ENCODE data around the gene PLXNC1. TPM values are rescaled to one million over a fixed set of nuclear protein-coding genes. Genes with fewer than 3 reads are reported as not detected.

Gene PLXNC1
- total and polyA plus RNA-seq, 4 donors = 1.7 to 70.0 (median 36.3) TPM

- peaks cover 0 to 2% (median 0%) of the 10 kb centered on the region in 4 donors for H3K36me3 ChIP-seq (ENCODE audit: control insufficient read depth in 4 of 4, insufficient read depth in 4 of 4, low read length in 4 of 4)
- ATAC-seq (ENCODE audit: insufficient read depth, low FRiP score) (no peak), DNase-seq (no peak)
- H3K4me1 ChIP-seq (ENCODE audit: control insufficient read depth in 5 of 5, insufficient read depth in 5 of 5, low read length in 5 of 5) = peaks cover 0 to 5% (median 0%) of the 10 kb centered on the region in 5 donors
- 79 to 93% methylated on average over 14 of the region's 14 CpGs for WGBS, 2 donors
- TF ChIP-seq, protein P1, sequence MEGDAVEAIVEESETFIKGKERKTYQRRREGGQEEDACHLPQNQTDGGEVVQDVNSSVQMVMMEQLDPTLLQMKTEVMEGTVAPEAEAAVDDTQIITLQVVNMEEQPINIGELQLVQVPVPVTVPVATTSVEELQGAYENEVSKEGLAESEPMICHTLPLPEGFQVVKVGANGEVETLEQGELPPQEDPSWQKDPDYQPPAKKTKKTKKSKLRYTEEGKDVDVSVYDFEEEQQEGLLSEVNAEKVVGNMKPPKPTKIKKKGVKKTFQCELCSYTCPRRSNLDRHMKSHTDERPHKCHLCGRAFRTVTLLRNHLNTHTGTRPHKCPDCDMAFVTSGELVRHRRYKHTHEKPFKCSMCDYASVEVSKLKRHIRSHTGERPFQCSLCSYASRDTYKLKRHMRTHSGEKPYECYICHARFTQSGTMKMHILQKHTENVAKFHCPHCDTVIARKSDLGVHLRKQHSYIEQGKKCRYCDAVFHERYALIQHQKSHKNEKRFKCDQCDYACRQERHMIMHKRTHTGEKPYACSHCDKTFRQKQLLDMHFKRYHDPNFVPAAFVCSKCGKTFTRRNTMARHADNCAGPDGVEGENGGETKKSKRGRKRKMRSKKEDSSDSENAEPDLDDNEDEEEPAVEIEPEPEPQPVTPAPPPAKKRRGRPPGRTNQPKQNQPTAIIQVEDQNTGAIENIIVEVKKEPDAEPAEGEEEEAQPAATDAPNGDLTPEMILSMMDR (IDR thresholded peaks at IDR 0.05; ENCODE audit: control extremely low read depth, extremely low read depth) = no peak
- no peaks in the 10 kb centered on the region for H3K9me3 ChIP-seq (ENCODE audit: control insufficient read depth in 4 of 4, insufficient read depth in 3 of 4, low read length in 3 of 4)
- no peak overlapping the region for H3K9ac ChIP-seq (ENCODE audit: insufficient read depth in 1 of 2, low read length in 2 of 2)
- no peak overlapping the region for H3K4me3 ChIP-seq
- H3K27ac ChIP-seq (ENCODE audit: low read depth in 1 of 2, low read length in 1 of 2) = no peak overlapping the region
- peaks cover 0 to 4% (median 2%) of the 10 kb centered on the region in 3 donors for H3K27me3 ChIP-seq (ENCODE audit: control insufficient read depth in 3 of 3, insufficient read depth in 3 of 3, low read length in 2 of 3)
Measured at GRCh38 chr12:94170690-94171594, 22.6 kb downstream of the PLXNC1 start.

- no peak for ATAC-seq (ENCODE audit: insufficient read depth, low FRiP score)
- TF ChIP-seq, protein P1 (IDR thresholded peaks at IDR 0.05; ENCODE audit: control extremely low read depth, extremely low read depth) = no peak
Measured at GRCh38 chr12:94171595-94171930, 23.2 kb downstream of the PLXNC1 start.

DNA sequence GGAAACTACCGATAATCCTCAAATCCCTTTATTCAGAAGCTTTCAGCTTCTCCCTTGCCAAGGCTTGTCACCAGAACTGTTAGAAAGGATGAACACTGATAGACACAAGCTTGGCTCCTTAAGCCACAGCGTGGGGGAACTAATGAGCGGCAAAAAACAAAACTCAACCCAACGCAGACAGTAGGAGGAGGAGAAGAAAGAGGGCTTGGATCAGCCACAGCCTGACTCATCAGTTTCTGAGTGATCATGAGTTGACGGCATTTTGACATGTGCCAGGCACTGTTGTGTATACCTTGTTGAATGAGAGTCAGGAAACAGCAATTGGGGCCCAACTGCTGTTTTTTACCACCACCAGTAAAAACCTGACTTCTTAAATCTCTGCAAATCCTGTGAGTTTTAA lies 23.7 kb downstream of the PLXNC1 start:
- peaks cover 0 to 2% (median 0%) of the 10 kb centered on the region in 4 donors for H3K36me3 ChIP-seq (ENCODE audit: control insufficient read depth in 4 of 4, insufficient read depth in 4 of 4, low read length in 4 of 4)
- ATAC-seq (ENCODE audit: insufficient read depth, low FRiP score) = no peak
- 35 to 79% methylated on average over 5 of the region's 5 CpGs for WGBS, 2 donors
- no peak overlapping the region for H3K4me3 ChIP-seq
- H3K27me3 ChIP-seq (ENCODE audit: control insufficient read depth in 3 of 3, insufficient read depth in 3 of 3, low read length in 2 of 3) = peaks cover 0 to 4% (median 2%) of the 10 kb centered on the region in 3 donors
- peaks cover 0 to 5% (median 0%) of the 10 kb centered on the region in 5 donors for H3K4me1 ChIP-seq (ENCODE audit: control insufficient read depth in 5 of 5, insufficient read depth in 5 of 5, low read length in 5 of 5)
- no peak overlapping the region for H3K27ac ChIP-seq (ENCODE audit: low read depth in 1 of 2, low read length in 1 of 2)
- H3K9ac ChIP-seq (ENCODE audit: insufficient read depth in 1 of 2, low read length in 2 of 2) = no peak overlapping the region
- no peak for DNase-seq
- H3K9me3 ChIP-seq (ENCODE audit: control insufficient read depth in 4 of 4, insufficient read depth in 3 of 4, low read length in 3 of 4) = no peaks in the 10 kb centered on the region
- TF ChIP-seq, protein P1 (IDR thresholded peaks at IDR 0.05; ENCODE audit: control extremely low read depth, extremely low read depth) = no peak

More at GRCh38 chr12:94171595-94171930, 23.2 kb downstream of the PLXNC1 start:
- Histone ChIP-seq H3K36me3 (ENCODE audit: control insufficient read depth in 4 of 4, insufficient read depth in 4 of 4, low read length in 4 of 4) (peaks cover 0 to 2% (median 0%) of the 10 kb centered on the region in 4 donors), H3K4me3 (no peak overlapping the region), H3K9ac (ENCODE audit: insufficient read depth in 1 of 2, low read length in 2 of 2) (no peak overlapping the region), H3K4me1 (ENCODE audit: control insufficient read depth in 5 of 5, insufficient read depth in 5 of 5, low read length in 5 of 5) (peaks cover 0 to 5% (median 0%) of the 10 kb centered on the region in 5 donors), H3K27me3 (ENCODE audit: control insufficient read depth in 3 of 3, insufficient read depth in 3 of 3, low read length in 2 of 3) (peaks cover 0 to 4% (median 2%) of the 10 kb centered on the region in 3 donors), H3K9me3 (ENCODE audit: control insufficient read depth in 4 of 4, insufficient read depth in 3 of 4, low read length in 3 of 4) (no peaks in the 10 kb centered on the region), H3K27ac (ENCODE audit: low read depth in 1 of 2, low read length in 1 of 2) (no peak overlapping the region)
- DNase-seq = no peak
- WGBS, 2 donors = 88 to 91% methylated on average over 5 of the region's 5 CpGs

Measured in lung (tissue), 12 donors.